ENCODE data around the gene ADA. TPM values are rescaled to one million over a fixed set of nuclear protein-coding genes. Genes with fewer than 3 reads are reported as not detected.

The ADA gene
- total and polyA plus RNA-seq, 8 donors: 2.3 to 165 (median 40.3) TPM

DNA sequence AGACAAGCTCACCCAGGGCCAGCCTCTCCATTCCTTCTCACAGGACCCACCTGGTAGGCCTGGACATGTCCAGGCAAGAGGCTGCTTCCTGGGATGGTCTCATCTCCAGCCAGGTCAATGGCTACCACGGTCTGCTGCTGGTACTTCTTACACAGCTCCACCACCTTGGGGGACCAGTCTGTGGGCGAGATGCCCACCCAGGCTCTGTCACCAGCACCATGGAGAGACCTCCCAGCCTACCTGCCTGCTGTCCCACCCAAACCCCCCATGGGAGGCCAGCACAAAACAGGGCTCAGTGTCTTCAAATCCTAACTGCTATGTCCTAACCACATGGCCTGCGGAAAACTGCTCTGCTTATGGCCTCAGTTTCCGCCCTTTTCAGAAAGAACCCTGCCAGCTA, 27.3 kb downstream of the ADA start:
- DNase-seq: no peak
- Histone ChIP-seq H3K9me3 (no peaks in the 10 kb centered on the region), H3K36me3 (peaks cover 28 to 97% (median 93%) of the 10 kb centered on the region in 4 donors), H3K27me3 (no peaks in the 10 kb centered on the region), H3K27ac (no peak overlapping the region), H3K4me1 (peaks cover 0 to 1% (median under 1%) of the 10 kb centered on the region in 4 donors), H3K4me3 (no peak overlapping the region)
- no peak for TF ChIP-seq POLR2AphosphoS5 (IDR thresholded peaks at IDR 0.05)
- no peak for TF ChIP-seq POLR2A (IDR thresholded peaks at IDR 0.05)
- TF ChIP-seq, protein P1, sequence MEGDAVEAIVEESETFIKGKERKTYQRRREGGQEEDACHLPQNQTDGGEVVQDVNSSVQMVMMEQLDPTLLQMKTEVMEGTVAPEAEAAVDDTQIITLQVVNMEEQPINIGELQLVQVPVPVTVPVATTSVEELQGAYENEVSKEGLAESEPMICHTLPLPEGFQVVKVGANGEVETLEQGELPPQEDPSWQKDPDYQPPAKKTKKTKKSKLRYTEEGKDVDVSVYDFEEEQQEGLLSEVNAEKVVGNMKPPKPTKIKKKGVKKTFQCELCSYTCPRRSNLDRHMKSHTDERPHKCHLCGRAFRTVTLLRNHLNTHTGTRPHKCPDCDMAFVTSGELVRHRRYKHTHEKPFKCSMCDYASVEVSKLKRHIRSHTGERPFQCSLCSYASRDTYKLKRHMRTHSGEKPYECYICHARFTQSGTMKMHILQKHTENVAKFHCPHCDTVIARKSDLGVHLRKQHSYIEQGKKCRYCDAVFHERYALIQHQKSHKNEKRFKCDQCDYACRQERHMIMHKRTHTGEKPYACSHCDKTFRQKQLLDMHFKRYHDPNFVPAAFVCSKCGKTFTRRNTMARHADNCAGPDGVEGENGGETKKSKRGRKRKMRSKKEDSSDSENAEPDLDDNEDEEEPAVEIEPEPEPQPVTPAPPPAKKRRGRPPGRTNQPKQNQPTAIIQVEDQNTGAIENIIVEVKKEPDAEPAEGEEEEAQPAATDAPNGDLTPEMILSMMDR (IDR thresholded peaks at IDR 0.05): no peak
- TF ChIP-seq EP300 (IDR thresholded peaks at IDR 0.05): no peak
- 91 to 100% (median 96%) methylated on average over 4 of the region's 4 CpGs for WGBS, 5 donors
- intact Hi-C loops (cut with DNase I; ENCODE audit: low total_unique reads): no loop called here

DNA sequence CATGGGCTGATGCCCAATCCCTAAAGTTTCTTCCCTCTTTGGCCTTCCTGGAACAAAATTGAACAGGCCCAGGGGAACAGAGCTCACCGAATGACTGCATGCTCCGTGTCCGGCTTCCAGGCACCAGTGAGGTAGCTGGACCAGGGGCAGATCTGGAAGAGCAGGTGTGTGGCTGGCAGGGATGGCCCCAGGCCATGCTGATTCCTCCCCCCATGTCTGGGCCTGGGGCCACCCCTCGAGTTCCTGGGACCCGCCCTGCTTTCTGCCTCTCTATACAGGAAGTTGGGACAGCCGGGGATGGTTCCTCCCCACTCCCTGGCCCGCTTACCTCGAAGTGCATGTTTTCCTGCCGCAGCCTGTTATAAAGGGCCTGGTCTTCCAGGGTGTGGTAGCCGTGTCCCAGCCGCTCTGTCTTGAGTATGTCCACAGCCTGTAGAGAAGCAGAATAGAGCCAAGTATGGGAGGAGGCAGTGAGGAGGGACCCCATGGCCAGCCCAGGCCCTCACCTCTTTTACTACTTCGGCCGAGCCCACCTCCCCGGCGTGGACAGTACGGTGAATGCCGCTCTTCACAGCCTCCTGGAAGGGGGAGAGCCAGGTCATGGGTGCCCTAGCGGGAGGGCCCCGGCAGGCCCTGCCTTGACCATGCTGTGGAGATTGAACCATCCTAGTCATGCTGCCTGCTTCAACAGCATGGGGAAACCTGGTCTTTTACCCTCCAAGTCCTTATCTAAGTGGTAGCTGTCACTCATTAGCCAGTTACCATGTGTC, 28.8 kb downstream of the ADA start:
- peaks cover 38 to 99% (median 94%) of the 10 kb centered on the region in 4 donors for H3K36me3 ChIP-seq
- intact Hi-C loops (cut with DNase I; ENCODE audit: low total_unique reads): no loop called here
- H3K9me3 ChIP-seq: no peaks in the 10 kb centered on the region
- DNase-seq: no peak
- TF ChIP-seq POLR2A (IDR thresholded peaks at IDR 0.05) (no peak), EP300 (IDR thresholded peaks at IDR 0.05) (no peak), POLR2AphosphoS5 (IDR thresholded peaks at IDR 0.05) (no peak)
- TF ChIP-seq, protein P1 (IDR thresholded peaks at IDR 0.05): no peak
- 90 to 96% (median 94%) methylated on average over 17 to 19 of the region's 19 CpGs for WGBS, 5 donors
- no peak overlapping the region for H3K27ac ChIP-seq
- H3K27me3 ChIP-seq: no peaks in the 10 kb centered on the region
- H3K4me3 ChIP-seq: no peak overlapping the region
- peaks cover 0 to 16% (median 11%) of the 10 kb centered on the region in 4 donors for H3K4me1 ChIP-seq

DNA sequence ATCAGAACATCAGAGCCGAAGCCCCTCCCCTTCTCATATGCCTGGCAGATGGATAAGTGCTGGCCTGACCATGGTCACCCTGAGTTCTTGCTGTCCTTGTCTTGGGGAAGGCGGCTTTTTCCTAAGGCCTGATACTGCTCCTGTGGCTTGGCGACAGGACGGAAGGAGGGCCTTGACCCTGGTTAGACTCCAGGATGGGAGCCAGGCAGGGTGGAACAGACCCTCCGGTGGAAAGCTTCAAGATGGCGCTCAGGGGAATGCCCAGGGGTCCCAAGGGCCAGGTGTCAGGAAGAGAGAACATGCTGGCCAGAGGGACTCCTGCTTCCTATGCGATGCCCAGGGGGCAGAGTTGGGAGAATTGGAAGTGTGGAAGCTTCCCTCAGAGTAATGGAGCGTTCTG, 29.6 kb downstream of the ADA start:
- Histone ChIP-seq H3K36me3 (peaks cover 42 to 99% (median 95%) of the 10 kb centered on the region in 4 donors), H3K4me3 (no peak overlapping the region), H3K4me1 (peaks cover 1 to 22% (median 12%) of the 10 kb centered on the region in 4 donors), H3K27ac (no peak overlapping the region), H3K9me3 (no peaks in the 10 kb centered on the region), H3K27me3 (no peaks in the 10 kb centered on the region)
- intact Hi-C loops (cut with DNase I; ENCODE audit: low total_unique reads): no loop called here
- 97 to 100% (median 98%) methylated on average over 6 to 8 of the region's 8 CpGs for WGBS, 5 donors
- TF ChIP-seq, protein P1 (IDR thresholded peaks at IDR 0.05): no peak
- TF ChIP-seq EP300 (IDR thresholded peaks at IDR 0.05) (no peak), POLR2AphosphoS5 (IDR thresholded peaks at IDR 0.05) (no peak), POLR2A (IDR thresholded peaks at IDR 0.05) (no peak)
- no peak for DNase-seq

DNA sequence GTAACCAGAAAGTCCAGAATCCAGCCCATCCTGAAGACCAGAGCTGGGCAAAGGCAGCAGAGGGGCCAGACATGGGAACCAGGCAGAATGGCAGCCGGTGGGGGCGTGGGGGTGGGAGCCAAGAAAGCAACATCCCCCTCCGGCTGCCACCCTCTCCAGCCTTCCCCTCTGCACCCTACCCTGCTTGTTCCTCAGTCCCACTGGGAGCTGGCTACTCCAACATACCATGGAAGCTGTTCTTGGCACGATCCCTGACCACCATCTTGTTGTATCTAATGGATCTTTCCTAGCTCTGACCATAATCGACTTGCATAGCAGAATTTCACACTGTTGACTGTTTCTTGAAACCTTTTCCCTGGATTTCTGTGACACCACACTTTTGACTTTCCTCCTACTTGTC, 30.2 kb downstream of the ADA start:
- Histone ChIP-seq H3K36me3 (peaks cover 48 to 99% (median 97%) of the 10 kb centered on the region in 4 donors), H3K27ac (no peak overlapping the region), H3K27me3 (no peaks in the 10 kb centered on the region), H3K4me1 (peaks cover 8 to 28% (median 18%) of the 10 kb centered on the region in 4 donors), H3K4me3 (no peak overlapping the region), H3K9me3 (no peaks in the 10 kb centered on the region)
- WGBS, 5 donors: 89 to 98% (median 96%) methylated on average over 5 of the region's 5 CpGs
- no peak for DNase-seq
- TF ChIP-seq EP300 (IDR thresholded peaks at IDR 0.05) (no peak), POLR2A (IDR thresholded peaks at IDR 0.05) (no peak), POLR2AphosphoS5 (IDR thresholded peaks at IDR 0.05) (peak in 1 of 3 donors; percentile 15)
- intact Hi-C loops (cut with DNase I; ENCODE audit: low total_unique reads): no loop called here

DNA sequence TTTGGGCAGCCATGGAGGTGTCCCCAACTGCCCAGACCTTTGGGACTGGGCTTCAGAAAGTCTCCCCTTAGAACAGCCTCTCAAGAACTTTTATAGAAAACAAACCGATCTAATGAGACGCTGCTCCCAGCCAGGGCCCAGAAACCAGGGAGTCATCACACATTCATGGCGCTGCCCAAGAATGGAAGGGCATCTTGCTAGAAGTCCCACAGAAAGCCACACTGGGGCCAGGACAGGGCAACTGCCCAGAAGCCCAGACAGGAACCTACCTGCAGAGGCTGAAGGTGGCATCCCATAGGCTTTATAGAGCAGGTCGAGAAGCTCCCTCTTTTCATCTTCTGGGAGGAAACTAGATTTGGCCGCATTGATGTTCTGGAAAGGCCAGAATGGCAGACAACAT, 31.5 kb downstream of the ADA start:
- H3K4me3 ChIP-seq: no peak overlapping the region
- peaks cover 56 to 99% (median 97%) of the 10 kb centered on the region in 4 donors for H3K36me3 ChIP-seq
- no peaks in the 10 kb centered on the region for H3K9me3 ChIP-seq
- no peak for DNase-seq
- 90 to 96% (median 95%) methylated on average over 3 to 5 of the region's 5 CpGs for WGBS, 5 donors
- H3K27me3 ChIP-seq: no peaks in the 10 kb centered on the region
- intact Hi-C loops (cut with DNase I; ENCODE audit: low total_unique reads): no loop called here
- H3K4me1 ChIP-seq: peaks cover 20 to 41% (median 29%) of the 10 kb centered on the region in 4 donors
- no peak for TF ChIP-seq POLR2A (IDR thresholded peaks at IDR 0.05)
- TF ChIP-seq, protein P1 (IDR thresholded peaks at IDR 0.05): no peak
- TF ChIP-seq EP300 (IDR thresholded peaks at IDR 0.05): no peak
- no peak for TF ChIP-seq POLR2AphosphoS5 (IDR thresholded peaks at IDR 0.05)
- no peak overlapping the region for H3K27ac ChIP-seq
